ENCODE data around the gene GLIS1. TPM values are rescaled to one million over a fixed set of nuclear protein-coding genes. Genes with fewer than 3 reads are reported as not detected.

Gene GLIS1
- total RNA-seq, 1 experiment from 2014 or later: 0.71 TPM

- DNase-seq (ENCODE audit: low read depth): peak; percentile 15
Observed at GRCh38 chr1:53736290-53736689, 2.7 kb downstream of the GLIS1 start.

GRCh38 chr1:53735681-53736080, 3.3 kb downstream of the GLIS1 start:
- DNase-seq (ENCODE audit: low read depth): no peak

- DNase-seq (ENCODE audit: low read depth): no peak
Observed at GRCh38 chr1:53735261-53735660, 3.7 kb downstream of the GLIS1 start.

- peak; percentile 34 for DNase-seq (ENCODE audit: low read depth)
Observed at GRCh38 chr1:53734650-53735211, 4.2 kb downstream of the GLIS1 start.

GRCh38 chr1:53733975-53734649, 4.9 kb downstream of the GLIS1 start:
- peak; percentile 79 for DNase-seq (ENCODE audit: low read depth)

- no peak for DNase-seq (ENCODE audit: low read depth)
Observed at GRCh38 chr1:53733447-53733931, 5.5 kb downstream of the GLIS1 start.

GRCh38 chr1:53732912-53733317, 6.0 kb downstream of the GLIS1 start:
- peak; percentile 67 for DNase-seq (ENCODE audit: low read depth)

GRCh38 chr1:53732409-53732808, 6.6 kb downstream of the GLIS1 start:
- DNase-seq (ENCODE audit: low read depth): no peak

GRCh38 chr1:53731779-53732305, 7.1 kb downstream of the GLIS1 start:
- DNase-seq (ENCODE audit: low read depth): peak; percentile 77

- DNase-seq (ENCODE audit: low read depth): no peak
Observed at GRCh38 chr1:53731043-53731600, 7.8 kb downstream of the GLIS1 start.

- no peak for DNase-seq (ENCODE audit: low read depth)
Observed at GRCh38 chr1:53730224-53730865, 8.6 kb downstream of the GLIS1 start.

- DNase-seq (ENCODE audit: low read depth): no peak
Observed at GRCh38 chr1:53729456-53730223, 9.3 kb downstream of the GLIS1 start.

- no peak for DNase-seq (ENCODE audit: low read depth)
Observed at GRCh38 chr1:53728702-53729455, 10.1 kb downstream of the GLIS1 start.

GRCh38 chr1:53728196-53728595, 10.8 kb downstream of the GLIS1 start:
- DNase-seq (ENCODE audit: low read depth): no peak

- no peak for DNase-seq (ENCODE audit: low read depth)
Observed at GRCh38 chr1:53727461-53728092, 11.4 kb downstream of the GLIS1 start.

GRCh38 chr1:53726009-53726600, 12.9 kb downstream of the GLIS1 start:
- DNase-seq (ENCODE audit: low read depth): no peak

GRCh38 chr1:53725238-53725689, 13.7 kb downstream of the GLIS1 start:
- no peak for DNase-seq (ENCODE audit: low read depth)

GRCh38 chr1:53722025-53722424, 16.9 kb downstream of the GLIS1 start:
- no peak for DNase-seq (ENCODE audit: low read depth)

- DNase-seq (ENCODE audit: low read depth): no peak
Observed at GRCh38 chr1:53721088-53721487, 17.9 kb downstream of the GLIS1 start.

- no peak for DNase-seq (ENCODE audit: low read depth)
Observed at GRCh38 chr1:53719469-53719868, 19.5 kb downstream of the GLIS1 start.

Measured in HT1080 (cell line).